ENCODE results near the gene NHLRC4. TPM values are rescaled to one million over a fixed set of nuclear protein-coding genes. Genes with fewer than 3 reads are reported as not detected.

Gene NHLRC4
- total and polyA plus RNA-seq, 9 of the 15 experiments (the other 6 are each of a cell fraction or from before 2014, with no cell fraction given) = 0.24 to 3.7 (median 1.3) TPM; not detected in 2

- H2AFZ ChIP-seq (ENCODE audit: low read depth, low read length) = no peak overlapping the region
- intact Hi-C loops (cut with micrococcal nuclease) = no loop called here
- H3K4me2 ChIP-seq (ENCODE audit: insufficient read depth, low read length) = no peak overlapping the region
- H4K20me1 ChIP-seq (replicated peaks; ENCODE audit: control insufficient read depth, insufficient read depth, low read length) = peaks cover 7% of the 10 kb centered on the region
- no peak for DNase-seq (ENCODE audit: extremely low read depth in 1 of 4, low spot score in 3 of 4)
- H3K27me3 ChIP-seq (ENCODE audit: control insufficient read depth in 2 of 2, insufficient read depth in 2 of 2, low read length in 2 of 2) = no peaks in the 10 kb centered on the region
- H3K27ac ChIP-seq (ENCODE audit: extremely low read depth, low read depth, low read length) = no peak overlapping the region
- H3K4me3 ChIP-seq = no peak overlapping the region
- POLR2A ChIA-PET = interaction anchor here (0.6 kb wide), 1 partner anchor 205 kb away, joined by 3 read pairs; no protein-coding TSS in a partner anchor
- CTCF ChIA-PET (ENCODE audit: low intra/inter-chr PET ratio) = no interaction called here
- peaks cover 37% of the 10 kb centered on the region for H3K79me2 ChIP-seq (ENCODE audit: control insufficient read depth, insufficient read depth, low read length)
- no peaks in the 10 kb centered on the region for H3K9me3 ChIP-seq (replicated peaks; ENCODE audit: control insufficient read depth, insufficient read depth, low read depth, low read length)
- BruUV-seq (replicated peaks) = no TSS peak
- in situ Hi-C loops (cut with MboI) = no loop called here
- H3K9ac ChIP-seq (ENCODE audit: insufficient read depth in 1 of 2, low read depth in 2 of 2, low read length in 2 of 2) = peak overlapping the region in 1 of 2 experiments; percentile 74; a peak in 2 of 4 replicates
- peaks cover 3% of the 10 kb centered on the region for H3K9me1 ChIP-seq (ENCODE audit: control insufficient read depth, insufficient read depth, low read length)
- ATAC-seq = no peak
- FAIRE-seq = no peak
- H3K4me1 ChIP-seq (replicated peaks in 1 of 2; ENCODE audit: control insufficient read depth in 2 of 2, insufficient read depth in 2 of 2, low read length in 2 of 2) = peaks cover 13 to 88% of the 10 kb centered on the region in 2 experiments
- TF ChIP-seq SP1 (CRISPR knock-in tag; IDR thresholded peaks at IDR 0.05) (no peak), RBFOX2 (IDR thresholded peaks at IDR 0.05; ENCODE audit: low read depth, low read length) (peak; percentile 0; the same call in 1 of the 2 replicates)
- peaks cover 26% of the 10 kb centered on the region; the same call in 2 of the 3 replicates for H3K36me3 ChIP-seq (ENCODE audit: control insufficient read depth, insufficient read depth, low read length)
- 80% methylated on average over 25 of the region's 27 CpGs for WGBS (ENCODE audit: insufficient coverage, low coverage, missing lambda C conversion rate)
Measured at GRCh38 chr16:572865-573650, 6.3 kb downstream of the NHLRC4 start.

GRCh38 chr16:574021-574760 lies 7.4 kb downstream of the NHLRC4 start:
- H4K20me1 ChIP-seq (replicated peaks; ENCODE audit: control insufficient read depth, insufficient read depth, low read length) = peaks cover 9% of the 10 kb centered on the region
- no peak overlapping the region for H2AFZ ChIP-seq (ENCODE audit: low read depth, low read length)
- 96% methylated on average over 33 of the region's 46 CpGs for WGBS (ENCODE audit: insufficient coverage, low coverage, missing lambda C conversion rate)
- DNase-seq (ENCODE audit: extremely low read depth in 1 of 4, low spot score in 3 of 4) (no peak), ATAC-seq (no peak), FAIRE-seq (no peak)
- no peak overlapping the region for H3K4me3 ChIP-seq
- BruUV-seq (replicated peaks) = no TSS peak
- intact Hi-C loops (cut with micrococcal nuclease) (no loop called here), in situ Hi-C loops (cut with MboI) (no loop called here)
- H3K27ac ChIP-seq (ENCODE audit: extremely low read depth, low read depth, low read length) = no peak overlapping the region
- H3K9ac ChIP-seq (ENCODE audit: insufficient read depth in 1 of 2, low read depth in 2 of 2, low read length in 2 of 2) = no peak overlapping the region; a peak in 1 of 4 replicates
- H3K79me2 ChIP-seq (ENCODE audit: control insufficient read depth, insufficient read depth, low read length) = peaks cover 26% of the 10 kb centered on the region
- CTCF ChIA-PET (ENCODE audit: low intra/inter-chr PET ratio) = no interaction called here
- H3K9me3 ChIP-seq (replicated peaks; ENCODE audit: control insufficient read depth, insufficient read depth, low read depth, low read length) = no peaks in the 10 kb centered on the region
- H3K4me1 ChIP-seq (replicated peaks in 1 of 2; ENCODE audit: control insufficient read depth in 2 of 2, insufficient read depth in 2 of 2, low read length in 2 of 2) = peaks cover 1 to 88% of the 10 kb centered on the region in 2 experiments; a peak in 4 of 5 replicates
- POLR2A ChIA-PET = no interaction called here
- peaks cover 26% of the 10 kb centered on the region; the same call in 2 of the 3 replicates for H3K36me3 ChIP-seq (ENCODE audit: control insufficient read depth, insufficient read depth, low read length)
- TF ChIP-seq POLR2G (IDR thresholded peaks at IDR 0.05; ENCODE audit: low read depth, low read length) (peak; percentile 39; the same call in 1 of the 2 replicates), PTRF (tag; IDR thresholded peaks at IDR 0.05) (no peak)
- no peak overlapping the region for H3K4me2 ChIP-seq (ENCODE audit: insufficient read depth, low read length)
- peaks cover 3% of the 10 kb centered on the region for H3K9me1 ChIP-seq (ENCODE audit: control insufficient read depth, insufficient read depth, low read length)
- no peaks in the 10 kb centered on the region for H3K27me3 ChIP-seq (ENCODE audit: control insufficient read depth in 2 of 2, insufficient read depth in 2 of 2, low read length in 2 of 2)
